ENCODE data around the gene HS3ST5. TPM values are rescaled to one million over a fixed set of nuclear protein-coding genes. Genes with fewer than 3 reads are reported as not detected.

HS3ST5 gene
- total RNA-seq, 1 donor from 2014 or later: 17.4 TPM

DNA sequence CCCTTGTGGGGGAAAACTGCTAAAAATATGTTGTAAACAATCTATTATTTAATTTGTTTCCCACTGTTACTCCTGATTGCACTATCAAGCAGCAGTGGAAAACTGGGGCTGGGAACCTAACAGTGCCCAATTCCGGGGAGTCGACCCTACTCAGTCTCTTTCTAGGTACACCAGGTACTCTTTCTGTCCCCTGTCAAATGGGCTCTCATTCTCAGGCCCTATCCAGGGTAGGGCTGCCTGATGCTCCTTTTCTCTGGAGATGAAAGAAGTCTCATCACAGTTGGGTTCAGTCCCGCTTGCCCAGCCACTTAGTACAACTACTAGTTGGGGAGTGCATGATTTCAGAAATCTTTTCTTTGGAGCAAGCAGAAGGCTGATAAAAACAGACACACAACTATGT lies 52.0 kb downstream of the HS3ST5 start:
- Mint-ChIP-seq H3K36me3 (ENCODE audit: unreplicated experiment) (no peaks in the 10 kb centered on the region), H3K27me3 (ENCODE audit: unreplicated experiment) (no peaks in the 10 kb centered on the region), H3K4me3 (ENCODE audit: unreplicated experiment) (no peak overlapping the region), H3K9me3 (ENCODE audit: unreplicated experiment) (no peaks in the 10 kb centered on the region), H3K27ac (ENCODE audit: unreplicated experiment) (no peak overlapping the region), H3K4me1 (ENCODE audit: low read depth, unreplicated experiment) (peaks cover 29% of the 10 kb centered on the region)
- DNase-seq: no peak
- TF ChIP-seq, protein P1, sequence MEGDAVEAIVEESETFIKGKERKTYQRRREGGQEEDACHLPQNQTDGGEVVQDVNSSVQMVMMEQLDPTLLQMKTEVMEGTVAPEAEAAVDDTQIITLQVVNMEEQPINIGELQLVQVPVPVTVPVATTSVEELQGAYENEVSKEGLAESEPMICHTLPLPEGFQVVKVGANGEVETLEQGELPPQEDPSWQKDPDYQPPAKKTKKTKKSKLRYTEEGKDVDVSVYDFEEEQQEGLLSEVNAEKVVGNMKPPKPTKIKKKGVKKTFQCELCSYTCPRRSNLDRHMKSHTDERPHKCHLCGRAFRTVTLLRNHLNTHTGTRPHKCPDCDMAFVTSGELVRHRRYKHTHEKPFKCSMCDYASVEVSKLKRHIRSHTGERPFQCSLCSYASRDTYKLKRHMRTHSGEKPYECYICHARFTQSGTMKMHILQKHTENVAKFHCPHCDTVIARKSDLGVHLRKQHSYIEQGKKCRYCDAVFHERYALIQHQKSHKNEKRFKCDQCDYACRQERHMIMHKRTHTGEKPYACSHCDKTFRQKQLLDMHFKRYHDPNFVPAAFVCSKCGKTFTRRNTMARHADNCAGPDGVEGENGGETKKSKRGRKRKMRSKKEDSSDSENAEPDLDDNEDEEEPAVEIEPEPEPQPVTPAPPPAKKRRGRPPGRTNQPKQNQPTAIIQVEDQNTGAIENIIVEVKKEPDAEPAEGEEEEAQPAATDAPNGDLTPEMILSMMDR (IDR thresholded peaks at IDR 0.05; ENCODE audit: partially characterized antibody, unreplicated experiment): no peak

GRCh38 chr6:114288701-114289495 lies 53.9 kb downstream of the HS3ST5 start:
- Mint-ChIP-seq H3K4me3 (ENCODE audit: unreplicated experiment) (no peak overlapping the region), H3K27ac (ENCODE audit: unreplicated experiment) (no peak overlapping the region), H3K36me3 (ENCODE audit: unreplicated experiment) (no peaks in the 10 kb centered on the region), H3K27me3 (ENCODE audit: unreplicated experiment) (no peaks in the 10 kb centered on the region), H3K4me1 (ENCODE audit: low read depth, unreplicated experiment) (peaks cover 35% of the 10 kb centered on the region), H3K9me3 (ENCODE audit: unreplicated experiment) (no peaks in the 10 kb centered on the region)
- DNase-seq: no peak
- TF ChIP-seq, protein P1 (IDR thresholded peaks at IDR 0.05; ENCODE audit: partially characterized antibody, unreplicated experiment): no peak

DNA sequence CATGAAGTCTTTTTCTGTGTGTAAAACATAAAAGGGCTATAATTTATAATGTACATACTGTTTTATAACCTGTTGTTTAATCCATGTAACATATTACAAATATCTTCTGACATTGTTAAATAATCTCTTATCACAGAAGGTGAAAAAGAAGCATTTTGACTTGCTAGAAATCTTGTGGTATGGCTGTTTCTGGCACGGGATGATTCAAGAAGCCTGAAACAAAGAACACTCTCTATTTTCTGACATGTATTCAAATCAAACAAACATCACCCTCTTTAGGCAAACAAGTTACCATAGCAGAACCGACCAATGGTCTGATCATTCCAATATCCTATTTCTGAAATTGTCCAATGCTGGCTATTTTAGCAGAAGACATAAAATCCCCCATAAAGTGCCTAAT lies 55.4 kb downstream of the HS3ST5 start:
- H3K4me1 Mint-ChIP-seq (ENCODE audit: low read depth, unreplicated experiment): peaks cover 43% of the 10 kb centered on the region
- no peak overlapping the region for H3K4me3 Mint-ChIP-seq (ENCODE audit: unreplicated experiment)
- no peaks in the 10 kb centered on the region for H3K36me3 Mint-ChIP-seq (ENCODE audit: unreplicated experiment)
- TF ChIP-seq, protein P1 (IDR thresholded peaks at IDR 0.05; ENCODE audit: partially characterized antibody, unreplicated experiment): no peak
- no peak overlapping the region for H3K27ac Mint-ChIP-seq (ENCODE audit: unreplicated experiment)
- peaks cover 3% of the 10 kb centered on the region for H3K9me3 Mint-ChIP-seq (ENCODE audit: unreplicated experiment)
- H3K27me3 Mint-ChIP-seq (ENCODE audit: unreplicated experiment): peaks cover 2% of the 10 kb centered on the region
- no peak for DNase-seq

DNA sequence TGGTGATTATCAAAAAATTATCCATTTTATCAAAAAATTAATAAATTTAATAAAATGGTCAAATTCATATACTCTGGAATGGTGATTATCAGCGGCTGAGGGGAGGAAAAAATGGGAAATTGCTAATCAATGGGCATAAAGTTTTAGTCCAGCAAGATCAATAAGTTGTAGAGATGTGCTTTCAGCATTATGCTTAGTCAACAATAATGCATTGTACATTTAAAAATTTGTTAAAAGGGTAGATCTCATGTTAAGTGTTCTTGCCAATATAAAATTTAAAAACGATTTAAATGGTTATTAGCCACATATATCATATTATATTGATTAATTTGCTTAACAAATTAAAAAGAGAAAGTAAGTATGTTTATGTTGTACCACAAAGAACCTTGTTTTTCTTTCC lies 56.6 kb downstream of the HS3ST5 start:
- DNase-seq: no peak
- H3K27me3 Mint-ChIP-seq (ENCODE audit: unreplicated experiment): peaks cover 4% of the 10 kb centered on the region
- no peak overlapping the region for H3K27ac Mint-ChIP-seq (ENCODE audit: unreplicated experiment)
- TF ChIP-seq, protein P1 (IDR thresholded peaks at IDR 0.05; ENCODE audit: partially characterized antibody, unreplicated experiment): no peak
- H3K9me3 Mint-ChIP-seq (ENCODE audit: unreplicated experiment): peaks cover 6% of the 10 kb centered on the region
- no peaks in the 10 kb centered on the region for H3K36me3 Mint-ChIP-seq (ENCODE audit: unreplicated experiment)
- H3K4me3 Mint-ChIP-seq (ENCODE audit: unreplicated experiment): no peak overlapping the region
- H3K4me1 Mint-ChIP-seq (ENCODE audit: low read depth, unreplicated experiment): peaks cover 48% of the 10 kb centered on the region

- Mint-ChIP-seq H3K36me3 (ENCODE audit: unreplicated experiment) (no peaks in the 10 kb centered on the region), H3K4me3 (ENCODE audit: unreplicated experiment) (no peak overlapping the region), H3K4me1 (ENCODE audit: low read depth, unreplicated experiment) (peaks cover 50% of the 10 kb centered on the region), H3K27me3 (ENCODE audit: unreplicated experiment) (peaks cover 7% of the 10 kb centered on the region), H3K27ac (ENCODE audit: unreplicated experiment) (no peak overlapping the region), H3K9me3 (ENCODE audit: unreplicated experiment) (peaks cover 8% of the 10 kb centered on the region)
- TF ChIP-seq, protein P1 (IDR thresholded peaks at IDR 0.05; ENCODE audit: partially characterized antibody, unreplicated experiment): no peak
- no peak for DNase-seq
These were observed 58.5 kb downstream of the HS3ST5 start for GRCh38 chr6:114284281-114284680.

Measured in glutamatergic neuron (in vitro differentiated cells).